Transverse colon (tissue), 4 donors: Measurements from ENCODE around the gene DGKD. TPM values are rescaled to one million over a fixed set of nuclear protein-coding genes. Genes with fewer than 3 reads are reported as not detected.

Source experiments
- DNase-seq: peaks from one replicate; pipeline ENCODE4 v3.0.0-alpha.2; 2019
- H3K27ac ChIP-seq, 4 donors: fragments of 200-600 bp; sonication (generic); 2 replicates each; pipeline ENCODE4 v1.5.1; 2016 to 2018; ENCODE audit warnings: inconsistent platforms in 4 of 4
- H3K27me3 ChIP-seq: fragments of 200-600 bp; sonication (generic); 2 replicates; pipeline ENCODE4 v1.5.1; 2017; ENCODE audit warnings: inconsistent platforms
- H3K36me3 ChIP-seq, 4 donors: fragments of 200-600 bp; sonication (generic); 2 replicates each; pipeline ENCODE4 v1.5.1; 2017 to 2019; ENCODE audit warnings: inconsistent platforms in 4 of 4
- H3K4me1 ChIP-seq, 4 donors: fragments of 200-600 bp; sonication (generic); 2 replicates each; pipeline ENCODE4 v1.5.1; 2017 to 2020; ENCODE audit warnings: inconsistent platforms in 4 of 4
- H3K4me3 ChIP-seq, 4 donors: fragments of 200-600 bp; sonication (generic); 1 replicate in 1 of 4; 2 replicates in 3 of 4; pipeline versions ENCODE4 v1.5.1 to v1.6.1; 2017 to 2019; ENCODE audit warnings: inconsistent platforms in 4 of 4
- H3K9me3 ChIP-seq, 2 donors: fragments of 200-600 bp; sonication (generic); 2 replicates each; pipeline ENCODE4 v1.5.1; 2017 to 2019; ENCODE audit warnings: inconsistent platforms in 2 of 2
- EP300 ChIP-seq: sonication (generic); formaldehyde crosslinking; IDR thresholded peaks from one replicate; pipeline ENCODE4 v1.6.1; 2017; ENCODE audit warnings: antibody characterized with exemption, low read depth
- POLR2A ChIP-seq: fragments of 450-650 bp; IDR thresholded peaks from one replicate; pipeline ENCODE4 v1.6.1; 2016; ENCODE audit warnings: antibody characterized with exemption, mild to moderate bottlenecking, moderate library complexity
- POLR2AphosphoS5 ChIP-seq, 3 donors: sonication (generic); formaldehyde crosslinking; IDR thresholded peaks; one replicate each; pipeline ENCODE4 v1.6.1; 2016; ENCODE audit warnings: antibody characterized with exemption in 3 of 3
- WGBS, 2 donors: methylation state at CpG; one replicate each; pipeline ENCODE4 v1.1.5; 2018; ENCODE audit warnings: low coverage in 1 of 2; 5-methylcytosine and 5-hydroxymethylcytosine counted together
- in situ Hi-C, 4 donors: fragments of 200-750 bp; cut with MboI; loops; one replicate each; pipeline versions ENCODE4 v1.15.0 to v1.15.1; 2017; ENCODE audit warnings: low sequenced_read_pairs in 3 of 4, low pct_ligation_motif_present in 1 of 4, low pct_unique_long_range_greater_than_20kb in 1 of 4
- intact Hi-C: fragments of 100-400 bp; cut with DNase I; formaldehyde crosslinking; loops from one replicate; pipeline ENCODE4 v1.15.1; 2023; ENCODE audit warnings: low total_unique reads
- total RNA-seq, 4 donors: library from RNA; depleted of rRNA; stranded (reverse); fragments of >200 nt; gene quantifications; one replicate each; pipeline ENCODE4 v1.1.0, GENCODE V29; 2016
- TF ChIP-seq, protein P1 (sequence below), 5 experiments: fragments of 200-600 bp in 3 of 5; fragments of 450-650 bp in 2 of 5; sonication (generic) in 3 of 5; IDR thresholded peaks; 1 replicate in 2 of 5; 2 replicates in 3 of 5; pipeline ENCODE4 v1.5.1; 2016 to 2017; ENCODE audit warnings: antibody characterized with exemption in 5 of 5, inconsistent platforms in 3 of 5, mild to moderate bottlenecking in 2 of 5, moderate library complexity in 1 of 5

DGKD gene
- total RNA-seq, 4 donors from 2014 or later: 55.7 to 166 (median 91.5) TPM

DNA sequence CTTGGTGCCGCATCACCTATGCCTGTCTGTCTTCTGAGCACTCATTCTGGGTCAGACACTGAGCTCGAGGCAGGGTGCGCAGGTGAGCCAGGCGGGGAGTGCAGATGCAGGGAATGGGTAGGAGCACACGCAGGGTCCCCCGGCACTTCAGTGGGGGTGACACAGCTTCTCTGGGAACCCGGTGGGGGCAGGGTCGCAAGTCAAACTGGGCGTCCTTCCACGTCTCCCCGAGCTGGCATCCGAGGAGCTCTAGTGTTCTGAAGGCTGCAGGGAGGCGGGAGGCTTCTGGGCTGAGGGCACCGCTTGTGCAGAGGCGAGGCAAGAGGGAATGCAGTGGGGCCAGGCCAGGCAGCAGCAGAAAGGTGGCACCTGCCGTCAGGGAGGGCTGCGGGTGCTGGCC is 86.0 kb downstream of the DGKD start:
- Histone ChIP-seq H3K4me3 (no peak overlapping the region), H3K27ac (no peak overlapping the region), H3K9me3 (no peaks in the 10 kb centered on the region), H3K27me3 (no peaks in the 10 kb centered on the region), H3K36me3 (peaks cover 0 to 13% (median 7%) of the 10 kb centered on the region in 4 donors), H3K4me1 (peaks cover 0 to 7% (median 2%) of the 10 kb centered on the region in 4 donors)
- 93 to 100% methylated on average over 1 to 17 of the region's 17 CpGs for WGBS, 2 donors
- no peak for TF ChIP-seq POLR2A
- no peak for TF ChIP-seq POLR2AphosphoS5 (IDR thresholded peaks at IDR 0.05)
- TF ChIP-seq, protein P1, sequence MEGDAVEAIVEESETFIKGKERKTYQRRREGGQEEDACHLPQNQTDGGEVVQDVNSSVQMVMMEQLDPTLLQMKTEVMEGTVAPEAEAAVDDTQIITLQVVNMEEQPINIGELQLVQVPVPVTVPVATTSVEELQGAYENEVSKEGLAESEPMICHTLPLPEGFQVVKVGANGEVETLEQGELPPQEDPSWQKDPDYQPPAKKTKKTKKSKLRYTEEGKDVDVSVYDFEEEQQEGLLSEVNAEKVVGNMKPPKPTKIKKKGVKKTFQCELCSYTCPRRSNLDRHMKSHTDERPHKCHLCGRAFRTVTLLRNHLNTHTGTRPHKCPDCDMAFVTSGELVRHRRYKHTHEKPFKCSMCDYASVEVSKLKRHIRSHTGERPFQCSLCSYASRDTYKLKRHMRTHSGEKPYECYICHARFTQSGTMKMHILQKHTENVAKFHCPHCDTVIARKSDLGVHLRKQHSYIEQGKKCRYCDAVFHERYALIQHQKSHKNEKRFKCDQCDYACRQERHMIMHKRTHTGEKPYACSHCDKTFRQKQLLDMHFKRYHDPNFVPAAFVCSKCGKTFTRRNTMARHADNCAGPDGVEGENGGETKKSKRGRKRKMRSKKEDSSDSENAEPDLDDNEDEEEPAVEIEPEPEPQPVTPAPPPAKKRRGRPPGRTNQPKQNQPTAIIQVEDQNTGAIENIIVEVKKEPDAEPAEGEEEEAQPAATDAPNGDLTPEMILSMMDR (IDR thresholded peaks at IDR 0.05): no peak
- TF ChIP-seq EP300: no peak
- no peak for DNase-seq
- intact Hi-C loops (loop anchor here (5.0 kb wide), 1 partner anchor 88 kb away; the partner anchor contains the start of gene DGKD), in situ Hi-C loops (loop anchor here in 1 of 4 donors (25.0 kb wide), 1 partner anchor 153 kb away; no protein-coding TSS in a partner anchor)

DNA sequence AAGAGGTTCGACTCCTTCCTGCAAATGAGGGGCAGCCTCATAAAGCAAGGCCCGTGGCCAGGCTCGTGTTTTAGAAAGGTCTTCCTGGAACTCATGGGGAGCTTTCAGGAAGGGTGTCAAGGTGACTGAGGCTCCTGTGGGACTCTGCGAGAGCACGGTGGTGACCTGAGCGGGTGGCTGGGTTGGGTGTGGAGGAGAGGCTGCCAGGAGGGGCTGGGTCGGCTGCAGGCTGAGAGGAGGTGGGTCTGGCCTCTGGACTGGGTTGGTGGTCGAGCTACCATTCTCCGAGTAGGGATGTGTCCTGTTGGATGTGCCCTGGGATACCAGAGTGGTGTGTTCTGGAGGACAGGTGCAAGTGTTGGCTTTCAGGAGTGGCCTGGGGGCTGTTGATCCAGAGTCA is 86.4 kb downstream of the DGKD start:
- peaks cover 0 to 13% (median 7%) of the 10 kb centered on the region in 4 donors for H3K36me3 ChIP-seq
- no peaks in the 10 kb centered on the region for H3K27me3 ChIP-seq
- no peak overlapping the region for H3K4me3 ChIP-seq
- intact Hi-C loops (loop anchor here (5.0 kb wide), 1 partner anchor 88 kb away; the partner anchor contains the start of gene DGKD), in situ Hi-C loops (loop anchor here in 1 of 4 donors (25.0 kb wide), 1 partner anchor 153 kb away; no protein-coding TSS in a partner anchor)
- H3K4me1 ChIP-seq: peaks cover 0 to 7% (median 2%) of the 10 kb centered on the region in 4 donors
- no peak for TF ChIP-seq EP300
- DNase-seq: peak; percentile 5
- 71 to 89% methylated on average over 3 to 9 of the region's 9 CpGs for WGBS, 2 donors
- no peak overlapping the region for H3K27ac ChIP-seq
- H3K9me3 ChIP-seq: no peaks in the 10 kb centered on the region

DNA sequence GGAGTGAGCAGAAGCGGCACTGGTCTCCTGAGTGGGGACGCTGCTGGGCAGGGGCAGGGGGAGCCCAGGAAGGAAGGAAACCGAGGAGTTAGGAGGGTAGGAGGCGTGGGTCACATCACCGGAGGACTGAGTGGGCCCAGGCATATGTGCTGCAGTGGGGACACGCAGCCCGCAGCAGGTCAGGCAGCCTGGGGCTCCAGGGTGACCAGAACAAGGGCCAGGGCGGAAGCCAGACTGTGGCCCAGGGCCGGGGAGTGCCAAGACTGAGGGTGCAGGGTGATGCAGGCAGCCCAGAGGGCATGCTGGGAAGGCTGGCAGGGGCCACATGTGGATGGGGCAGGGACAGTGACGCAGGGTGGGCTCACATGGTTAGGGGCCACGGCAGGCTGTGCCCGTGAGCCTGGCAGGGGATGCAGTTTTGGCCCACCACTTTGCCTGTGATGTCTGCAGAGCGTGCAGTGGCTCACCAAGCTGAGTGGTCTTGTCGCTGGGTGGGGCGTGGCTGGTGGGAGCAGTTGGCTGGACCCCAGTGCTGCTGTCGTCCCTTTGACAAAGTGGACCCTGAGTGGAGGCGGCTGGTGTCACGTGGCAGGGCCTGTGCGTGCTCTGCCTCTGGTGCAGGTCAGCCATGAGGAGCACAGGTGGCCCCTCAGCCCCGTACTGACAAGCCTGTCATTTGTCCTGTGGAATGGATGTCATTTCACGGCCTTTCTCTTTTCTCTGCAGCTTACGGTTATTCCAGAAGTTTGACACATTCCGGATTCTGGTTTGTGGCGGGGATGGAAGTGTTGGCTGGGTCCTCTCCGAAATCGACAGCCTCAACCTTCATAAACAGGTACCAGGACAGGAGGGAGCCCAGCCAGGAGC is 87.1 kb downstream of the DGKD start:
- intact Hi-C loops (loop anchor here (5.0 kb wide), 1 partner anchor 89 kb away; the partner anchor contains the start of gene DGKD), in situ Hi-C loops (loop anchor here in 1 of 4 donors (25.0 kb wide), 1 partner anchor 154 kb away; no protein-coding TSS in a partner anchor)
- peaks cover 0 to 10% (median 5%) of the 10 kb centered on the region in 4 donors for H3K36me3 ChIP-seq
- WGBS, 2 donors: 94% methylated on average over 7 to 26 of the region's 26 CpGs
- H3K27ac ChIP-seq: no peak overlapping the region
- peak; percentile 7 for DNase-seq
- H3K4me1 ChIP-seq: peaks cover 0 to 7% (median 2%) of the 10 kb centered on the region in 4 donors
- TF ChIP-seq EP300 (no peak), POLR2A (no peak), POLR2AphosphoS5 (IDR thresholded peaks at IDR 0.05) (no peak)
- no peaks in the 10 kb centered on the region for H3K27me3 ChIP-seq
- no peaks in the 10 kb centered on the region for H3K9me3 ChIP-seq
- no peak overlapping the region for H3K4me3 ChIP-seq

DNA sequence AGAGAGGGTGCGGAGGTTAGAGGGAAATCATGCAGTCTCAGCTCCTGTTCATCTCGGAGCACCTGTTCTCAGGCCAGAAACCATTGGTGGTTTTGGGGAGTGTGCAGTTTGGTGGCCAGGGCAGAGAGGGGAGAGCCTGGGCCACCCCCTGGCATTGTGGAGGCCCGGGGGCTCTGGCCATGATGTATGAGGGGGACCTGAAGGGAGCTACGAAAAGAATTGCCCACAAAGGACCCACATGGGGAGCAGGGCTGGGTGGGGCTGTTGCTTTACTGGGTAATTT is 87.7 kb downstream of the DGKD start:
- DNase-seq: no peak
- in situ Hi-C loops: loop anchor here in 1 of 4 donors (25.0 kb wide), 1 partner anchor 155 kb away; no protein-coding TSS in a partner anchor
- no peak overlapping the region for H3K27ac ChIP-seq
- H3K27me3 ChIP-seq: no peaks in the 10 kb centered on the region
- intact Hi-C loops: loop anchor here (5.0 kb wide), 1 partner anchor 90 kb away; the partner anchor contains the start of gene DGKD
- peaks cover 0 to 10% (median 3%) of the 10 kb centered on the region in 4 donors for H3K36me3 ChIP-seq
- no peaks in the 10 kb centered on the region for H3K9me3 ChIP-seq
- peaks cover 0 to 7% (median 2%) of the 10 kb centered on the region in 4 donors for H3K4me1 ChIP-seq
- WGBS, 2 donors: 82 to 84% methylated on average over 2 to 4 of the region's 4 CpGs
- H3K4me3 ChIP-seq: no peak overlapping the region
- TF ChIP-seq, protein P1 (IDR thresholded peaks at IDR 0.05): no peak

DNA sequence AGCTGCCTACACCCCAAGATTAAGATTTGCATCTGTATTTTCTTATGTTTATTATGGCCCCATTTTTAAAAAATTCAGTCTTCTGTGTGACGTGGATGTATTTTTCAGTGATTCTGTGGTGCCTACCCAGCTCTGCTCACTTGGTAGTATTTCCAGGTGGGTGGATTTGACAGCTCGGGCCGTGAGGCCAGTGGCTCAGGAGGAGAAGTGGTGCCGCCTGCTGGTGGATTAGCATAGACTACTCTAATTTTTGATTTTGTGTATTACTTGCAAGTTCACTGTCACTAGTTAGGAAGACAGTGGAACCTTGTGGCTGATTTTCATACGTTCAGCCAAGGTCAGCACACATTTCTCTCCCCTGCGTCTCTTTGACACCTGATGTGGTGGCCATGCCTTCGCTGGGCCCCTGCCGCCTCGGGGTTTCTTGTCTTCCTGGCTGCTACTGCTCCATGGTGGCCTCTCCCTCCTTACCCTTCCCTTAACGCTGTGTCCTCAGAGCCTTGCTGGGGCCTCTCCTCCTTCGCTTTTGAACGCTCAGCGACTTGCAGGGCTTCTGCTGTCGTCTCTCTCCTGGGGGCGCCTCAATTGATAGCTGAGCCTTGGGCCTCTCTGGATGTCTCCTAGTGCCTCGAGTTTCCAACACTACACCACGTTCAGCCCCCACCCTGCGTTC is 89.4 kb downstream of the DGKD start:
- intact Hi-C loops: loop anchor here (5.0 kb wide), 1 partner anchor 91 kb away; the partner anchor contains the start of gene DGKD
- whole genome bisulfite sequencing, 2 donors: 55 to 62% methylated on average over 18 of the region's 18 CpGs
- Histone ChIP-seq H3K4me3 (no peak overlapping the region), H3K27me3 (no peaks in the 10 kb centered on the region), H3K27ac (peak overlapping the region in 1 of 4 donors; percentile 12), H3K4me1 (peaks cover 0 to 10% (median 2%) of the 10 kb centered on the region in 4 donors), H3K9me3 (no peaks in the 10 kb centered on the region), H3K36me3 (peaks cover 0 to 13% (median 4%) of the 10 kb centered on the region in 4 donors)
- in situ Hi-C loops: loop anchor here in 1 of 4 donors (25.0 kb wide), 1 partner anchor 156 kb away; no protein-coding TSS in a partner anchor
- TF ChIP-seq POLR2AphosphoS5 (IDR thresholded peaks at IDR 0.05) (peak in 2 of 3 donors; percentile 10 to 32), POLR2A (no peak), EP300 (no peak)
- TF ChIP-seq, protein P1 (IDR thresholded peaks at IDR 0.05): peak; percentile 75 to 95 (median 78)
- DNase-seq: peak; percentile 89
